Ishikawa (cell line): ENCODE data around the gene FAM50A.
A peak's percentile ranks its signal among the peaks of the same experiment; 100 is the strongest.

Source experiments
- CEBPB ChIP-seq: IDR thresholded peaks from 2 replicates; pipeline ENCODE4 v1.6.1; 2012
- CREB1 ChIP-seq: IDR thresholded peaks from 2 replicates; pipeline ENCODE4 v1.6.1; 2012; ENCODE audit warnings: low read depth
- EGR1 ChIP-seq: IDR thresholded peaks from 2 replicates; pipeline ENCODE4 v1.6.1; 2012
- EP300 ChIP-seq: IDR thresholded peaks from 2 replicates; pipeline ENCODE4 v1.6.1; 2012; ENCODE audit warnings: borderline replicate concordance
- FOXM1 ChIP-seq: IDR thresholded peaks from 2 replicates; pipeline ENCODE4 v1.6.1; 2012; ENCODE audit warnings: low read depth, borderline replicate concordance
- MAX ChIP-seq: IDR thresholded peaks from 2 replicates; pipeline ENCODE4 v1.6.1; 2012
- NFIC ChIP-seq: IDR thresholded peaks from 2 replicates; pipeline ENCODE4 v1.6.1; 2012
- RAD21 ChIP-seq: IDR thresholded peaks from 2 replicates; pipeline ENCODE4 v1.6.1; 2012; ENCODE audit warnings: low read depth
- TAF1 ChIP-seq: IDR thresholded peaks from 2 replicates; pipeline ENCODE4 v1.6.1; 2012; ENCODE audit warnings: low read depth, mild to moderate bottlenecking
- TCF12 ChIP-seq: IDR thresholded peaks from 2 replicates; pipeline ENCODE4 v1.6.1; 2012; ENCODE audit warnings: low read depth
- TEAD4 ChIP-seq: IDR thresholded peaks from 2 replicates; pipeline ENCODE4 v1.6.1; 2012
- USF1 ChIP-seq: IDR thresholded peaks from 2 replicates; pipeline ENCODE4 v1.6.1; 2012
- YY1 ChIP-seq: IDR thresholded peaks from 2 replicates; pipeline ENCODE4 v1.6.1; 2012; ENCODE audit warnings: low read depth
- ZBTB7A ChIP-seq: IDR thresholded peaks from 2 replicates; pipeline ENCODE4 v1.6.1; 2012; ENCODE audit warnings: low read depth
- TF ChIP-seq, protein P1 (sequence below): IDR thresholded peaks from 2 replicates; pipeline ENCODE4 v1.6.1; 2012; ENCODE audit warnings: low read depth, mild to moderate bottlenecking

Gene FAM50A

DNA sequence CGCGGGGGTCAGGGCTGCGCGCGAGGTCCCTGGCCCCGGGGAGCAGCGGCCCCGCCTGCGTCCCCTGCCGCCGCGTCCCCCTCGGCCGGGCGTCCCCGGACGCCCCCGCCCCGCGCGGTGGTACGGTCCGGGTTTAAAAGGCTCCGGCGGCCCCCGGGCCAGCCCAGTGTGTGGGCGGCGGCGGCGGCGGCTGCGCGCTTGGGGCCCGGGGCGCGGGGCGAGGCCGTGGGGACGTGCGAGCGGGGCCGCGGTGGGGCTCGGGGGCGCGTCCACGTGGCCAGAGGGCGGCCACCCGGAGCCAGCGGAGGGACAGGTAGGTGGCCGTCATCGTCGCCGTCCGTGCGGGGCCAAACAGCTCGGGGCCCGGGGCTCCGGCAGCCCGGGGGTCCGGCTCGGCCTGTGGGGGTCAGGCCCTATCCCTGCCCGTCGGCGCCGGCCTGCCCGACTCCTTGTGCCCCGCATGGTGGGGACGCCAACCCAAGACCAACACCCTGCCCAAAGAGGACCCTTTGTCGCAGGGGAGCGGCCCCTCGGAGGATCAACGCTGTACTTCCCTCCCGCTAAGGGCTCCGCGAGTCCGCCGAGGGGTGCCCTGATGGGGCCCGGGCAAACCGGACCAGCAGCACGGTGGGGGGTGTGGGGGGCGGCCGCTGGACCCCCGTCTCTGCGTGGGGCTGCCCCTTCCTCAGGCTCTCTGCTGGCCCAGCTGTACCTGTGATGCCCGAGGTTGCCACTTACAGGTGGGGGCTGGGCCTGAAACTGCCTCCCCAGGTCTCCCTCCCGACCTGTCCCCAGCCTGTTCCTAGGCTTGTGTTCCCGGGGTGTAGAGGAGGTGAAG is 14.4 kb downstream of the FAM50A start, which contains the start of gene PLXNA3:
TSS of gene PLXNA3 (plus strand) at position 166 of the 838 bp plus-strand sequence. CDS start 1,903 bp downstream, outside the sequence.
- TF ChIP-seq TEAD4 (no peak), MAX (0 out of 2 replicates have a peak, but pooled peaks have one; percentile 15), ZBTB7A (0 out of 2 replicates have a peak, but pooled peaks have one; percentile 50), CEBPB (no peak), CREB1 (no peak), EGR1 (peak; percentile 79)

DNA sequence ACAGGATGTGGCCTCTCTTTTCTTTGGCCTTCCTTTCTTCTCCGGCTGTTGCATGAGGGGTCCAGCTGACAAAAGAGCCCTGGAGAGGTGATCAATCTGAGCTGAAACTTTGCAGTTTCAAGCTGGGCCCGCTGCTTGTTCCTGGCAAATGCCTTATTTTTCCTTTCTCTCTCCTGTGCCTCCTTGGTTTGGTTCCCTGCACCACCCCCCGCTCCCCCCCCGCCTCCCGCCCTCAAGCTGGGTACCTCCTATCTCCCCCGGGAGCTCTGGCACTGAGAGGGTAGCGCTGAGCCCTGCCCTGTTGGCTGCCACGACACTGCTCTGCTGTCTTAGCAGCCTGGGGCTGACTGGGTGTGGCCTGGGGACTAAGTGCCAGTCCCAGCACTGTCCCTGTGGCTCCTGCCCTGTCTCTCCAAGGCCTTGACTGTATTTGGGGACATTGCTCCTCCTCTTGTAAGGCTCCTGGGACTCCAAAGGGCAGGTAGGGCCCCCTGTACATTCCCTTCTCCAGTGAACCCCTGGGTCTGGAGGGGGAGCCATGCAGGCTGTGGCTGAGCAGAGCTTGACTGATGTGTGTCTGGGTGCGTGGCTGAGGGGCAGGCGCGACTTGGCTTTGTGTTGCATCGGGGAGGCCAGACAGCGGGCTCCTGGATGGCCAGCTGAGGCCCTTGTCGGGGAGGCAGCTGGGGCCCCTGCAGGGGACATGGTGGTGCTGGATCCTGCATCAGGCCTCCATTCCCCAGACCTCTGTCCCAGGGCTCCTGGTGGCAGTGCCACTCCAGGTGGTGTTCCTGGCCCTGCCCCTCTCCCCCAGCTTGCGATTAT is 15.2 kb downstream of the FAM50A start:
- TF ChIP-seq RAD21, result no peak
- no peak for TF ChIP-seq YY1
- no peak for TF ChIP-seq EP300
- TF ChIP-seq USF1, result no peak
- no peak for TF ChIP-seq TAF1
- no peak for TF ChIP-seq EGR1
- no peak for TF ChIP-seq NFIC
- TF ChIP-seq CEBPB, result no peak
- TF ChIP-seq, protein P1, sequence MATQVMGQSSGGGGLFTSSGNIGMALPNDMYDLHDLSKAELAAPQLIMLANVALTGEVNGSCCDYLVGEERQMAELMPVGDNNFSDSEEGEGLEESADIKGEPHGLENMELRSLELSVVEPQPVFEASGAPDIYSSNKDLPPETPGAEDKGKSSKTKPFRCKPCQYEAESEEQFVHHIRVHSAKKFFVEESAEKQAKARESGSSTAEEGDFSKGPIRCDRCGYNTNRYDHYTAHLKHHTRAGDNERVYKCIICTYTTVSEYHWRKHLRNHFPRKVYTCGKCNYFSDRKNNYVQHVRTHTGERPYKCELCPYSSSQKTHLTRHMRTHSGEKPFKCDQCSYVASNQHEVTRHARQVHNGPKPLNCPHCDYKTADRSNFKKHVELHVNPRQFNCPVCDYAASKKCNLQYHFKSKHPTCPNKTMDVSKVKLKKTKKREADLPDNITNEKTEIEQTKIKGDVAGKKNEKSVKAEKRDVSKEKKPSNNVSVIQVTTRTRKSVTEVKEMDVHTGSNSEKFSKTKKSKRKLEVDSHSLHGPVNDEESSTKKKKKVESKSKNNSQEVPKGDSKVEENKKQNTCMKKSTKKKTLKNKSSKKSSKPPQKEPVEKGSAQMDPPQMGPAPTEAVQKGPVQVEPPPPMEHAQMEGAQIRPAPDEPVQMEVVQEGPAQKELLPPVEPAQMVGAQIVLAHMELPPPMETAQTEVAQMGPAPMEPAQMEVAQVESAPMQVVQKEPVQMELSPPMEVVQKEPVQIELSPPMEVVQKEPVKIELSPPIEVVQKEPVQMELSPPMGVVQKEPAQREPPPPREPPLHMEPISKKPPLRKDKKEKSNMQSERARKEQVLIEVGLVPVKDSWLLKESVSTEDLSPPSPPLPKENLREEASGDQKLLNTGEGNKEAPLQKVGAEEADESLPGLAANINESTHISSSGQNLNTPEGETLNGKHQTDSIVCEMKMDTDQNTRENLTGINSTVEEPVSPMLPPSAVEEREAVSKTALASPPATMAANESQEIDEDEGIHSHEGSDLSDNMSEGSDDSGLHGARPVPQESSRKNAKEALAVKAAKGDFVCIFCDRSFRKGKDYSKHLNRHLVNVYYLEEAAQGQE, result no peak
- TF ChIP-seq FOXM1, result no peak
- TF ChIP-seq MAX, result no peak
- TF ChIP-seq CREB1, result no peak
- TF ChIP-seq TCF12, result no peak

DNA sequence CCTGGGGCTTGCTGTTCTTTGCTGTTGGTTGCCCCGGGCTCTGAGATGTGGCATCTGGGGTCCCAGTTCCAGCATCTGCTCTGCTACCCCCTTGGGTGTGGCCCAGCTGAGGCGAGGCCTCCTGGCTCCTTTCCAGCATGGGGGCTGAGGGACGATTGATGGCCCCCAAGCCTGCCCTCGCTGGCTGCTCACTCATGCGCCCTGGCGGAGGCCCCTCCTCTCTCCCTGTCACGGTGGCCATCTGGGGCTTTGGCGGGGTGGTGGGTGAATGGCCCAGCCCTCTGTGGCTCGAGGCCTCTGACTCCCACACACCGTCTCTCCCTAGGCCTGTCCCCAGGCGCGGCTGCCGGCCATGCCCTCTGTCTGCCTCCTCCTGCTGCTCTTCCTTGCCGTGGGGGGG is 15.9 kb downstream of the FAM50A start:
- TF ChIP-seq TCF12, result no peak
- TF ChIP-seq ZBTB7A, result no peak
- TF ChIP-seq MAX, result no peak
- no peak for TF ChIP-seq EGR1
- TF ChIP-seq CEBPB, result no peak
- TF ChIP-seq EP300, result no peak
- TF ChIP-seq FOXM1, result no peak

DNA sequence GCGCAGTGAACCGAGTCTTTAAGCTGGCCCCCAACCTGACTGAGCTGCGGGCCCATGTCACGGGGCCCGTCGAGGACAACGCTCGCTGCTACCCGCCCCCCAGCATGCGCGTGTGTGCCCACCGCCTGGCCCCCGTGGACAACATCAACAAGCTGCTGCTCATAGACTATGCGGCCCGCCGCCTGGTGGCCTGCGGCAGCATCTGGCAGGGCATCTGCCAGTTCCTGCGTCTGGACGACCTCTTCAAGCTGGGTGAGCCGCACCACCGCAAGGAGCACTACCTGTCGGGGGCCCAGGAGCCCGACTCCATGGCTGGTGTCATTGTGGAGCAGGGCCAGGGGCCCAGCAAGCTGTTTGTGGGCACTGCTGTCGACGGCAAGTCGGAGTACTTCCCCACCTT is 16.4 kb downstream of the FAM50A start:
- no peak for TF ChIP-seq RAD21
- no peak for TF ChIP-seq CEBPB
- no peak for TF ChIP-seq NFIC
- no peak for TF ChIP-seq TCF12
- TF ChIP-seq TAF1, result no peak
- TF ChIP-seq USF1, result no peak

GRCh38 chrX:154462396-154462795 is 18.5 kb downstream of the FAM50A start:
- TF ChIP-seq, protein P1, result no peak
- TF ChIP-seq TEAD4 (no peak), FOXM1 (no peak), TCF12 (no peak), ZBTB7A (no peak), EGR1 (no peak)
